HG03378 (cell line): ENCODE data around the gene DNAJB11.
A peak's percentile ranks its signal among the peaks of the same experiment; 100 is the strongest.
"Not testable (repeated sequence)": the region's sequence is repeated elsewhere in the genome, so short reads cannot be mapped to it uniquely, and the experiment has no call there.

Experiments
- ATAC-seq: cut with Tn5 transposase; IDR thresholded peaks from one replicate; pipeline ENCODE4 v1.9.1; 2021; ENCODE audit warnings: mild to moderate bottlenecking, moderate library complexity; ENCODE audit not compliant: unreplicated experiment

Gene DNAJB11

DNA sequence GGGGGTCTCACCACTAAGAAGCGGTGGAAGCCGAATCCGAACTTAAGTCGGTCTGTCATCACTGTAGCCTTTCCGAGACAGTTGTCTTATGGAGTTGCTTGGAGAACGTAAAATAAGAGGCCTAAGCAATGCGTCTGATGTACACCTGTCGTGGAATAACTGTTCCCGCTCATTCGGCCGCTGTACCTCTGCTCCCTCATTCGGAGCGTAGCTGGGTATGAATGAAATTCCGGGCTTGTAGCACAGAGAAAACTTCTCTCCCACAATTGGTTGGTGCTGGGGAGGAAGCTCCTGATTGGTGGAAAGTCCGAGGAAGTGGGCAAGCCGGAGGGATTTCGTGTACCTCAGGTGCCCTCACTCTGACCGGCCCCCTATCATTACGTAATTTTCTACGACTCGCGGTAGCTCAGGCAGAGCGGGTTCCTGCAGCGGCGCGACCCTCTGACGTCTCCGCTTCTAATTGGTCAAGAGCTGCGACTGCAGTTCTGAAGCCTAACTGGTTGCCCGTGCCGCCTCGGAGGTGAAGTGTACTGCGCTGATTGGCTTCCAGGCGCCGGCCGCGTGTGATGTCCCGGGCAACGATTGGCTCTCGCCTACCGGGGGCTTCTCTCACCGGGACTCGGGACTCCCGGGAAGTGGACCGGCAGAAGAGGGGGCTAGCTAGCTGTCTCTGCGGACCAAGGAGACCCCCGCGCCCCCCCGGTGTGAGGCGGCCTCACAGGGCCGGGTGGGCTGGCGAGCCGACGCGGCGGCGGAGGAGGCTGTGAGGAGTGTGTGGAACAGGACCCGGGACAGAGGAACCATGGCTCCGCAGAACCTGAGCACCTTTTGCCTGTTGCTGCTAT is at the start of gene DNAJB11:
TSS of gene DNAJB11 (plus strand) at position 625 of the 845 bp plus-strand sequence. CDS start at position 803, 178 bp downstream.
- peak; percentile 85 for ATAC-seq

DNA sequence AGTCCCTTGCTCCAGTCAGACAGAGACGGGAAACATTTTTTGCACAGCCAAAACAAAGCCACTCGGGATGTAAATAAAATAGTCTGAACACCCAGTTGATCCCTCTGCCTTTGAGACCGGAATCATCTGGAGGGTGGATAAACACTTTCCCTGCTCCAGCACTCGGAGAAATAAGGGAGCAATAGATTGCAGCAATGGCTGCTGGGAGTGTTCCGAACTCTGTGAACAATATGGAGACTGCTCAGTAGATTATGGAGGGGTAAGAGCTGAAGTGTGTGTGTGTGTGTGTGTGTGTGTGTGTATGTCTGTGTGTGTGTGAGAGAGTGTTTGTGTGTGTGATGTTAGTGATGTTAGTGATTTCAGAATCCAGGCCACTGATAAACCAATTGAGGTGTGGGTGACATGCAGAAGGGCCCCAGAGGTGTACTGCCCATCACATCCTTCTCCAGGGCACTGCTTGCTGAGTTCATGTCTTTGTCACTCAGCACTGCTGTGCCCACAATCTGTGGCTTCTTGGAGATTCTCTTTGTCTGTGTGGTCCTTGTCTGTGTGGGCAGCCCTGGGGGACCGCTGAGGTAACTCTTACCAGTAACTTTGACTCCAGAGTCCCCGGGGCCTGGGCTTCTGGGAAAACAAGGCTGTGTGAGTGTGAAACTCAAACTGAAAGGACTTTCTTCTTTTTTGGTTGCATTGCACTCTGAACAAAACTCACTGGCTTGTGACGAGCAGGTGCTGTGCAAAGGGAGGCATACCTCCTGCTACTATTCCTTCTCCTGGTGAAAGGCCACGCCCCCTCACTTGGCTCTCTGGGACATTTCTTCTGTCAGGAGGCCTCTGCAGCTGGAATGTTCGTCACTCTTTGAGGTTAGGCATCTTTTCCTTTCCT is 49.3 kb upstream of the DNAJB11 start:
- peak; percentile 54 for ATAC-seq

DNA sequence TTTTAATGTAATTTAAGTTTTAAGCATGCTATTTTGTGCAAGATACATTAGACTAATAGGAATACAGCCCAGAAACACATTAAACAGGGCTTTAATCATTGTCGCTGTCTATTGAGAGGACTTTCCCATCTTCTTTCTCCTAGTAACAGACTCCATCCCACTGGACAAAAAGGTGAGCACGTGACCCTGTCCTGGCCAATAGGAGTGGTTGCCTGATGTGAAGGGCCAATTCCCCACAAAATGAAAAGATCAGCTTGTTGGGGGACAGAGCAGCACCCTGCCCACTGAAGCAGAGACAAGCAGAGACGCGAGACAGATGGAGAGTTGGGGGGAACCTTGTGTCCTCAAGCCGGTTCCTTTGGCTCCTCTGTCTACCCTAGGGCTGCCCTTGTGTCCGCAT is 47.5 kb upstream of the DNAJB11 start:
- ATAC-seq: no peak

DNA sequence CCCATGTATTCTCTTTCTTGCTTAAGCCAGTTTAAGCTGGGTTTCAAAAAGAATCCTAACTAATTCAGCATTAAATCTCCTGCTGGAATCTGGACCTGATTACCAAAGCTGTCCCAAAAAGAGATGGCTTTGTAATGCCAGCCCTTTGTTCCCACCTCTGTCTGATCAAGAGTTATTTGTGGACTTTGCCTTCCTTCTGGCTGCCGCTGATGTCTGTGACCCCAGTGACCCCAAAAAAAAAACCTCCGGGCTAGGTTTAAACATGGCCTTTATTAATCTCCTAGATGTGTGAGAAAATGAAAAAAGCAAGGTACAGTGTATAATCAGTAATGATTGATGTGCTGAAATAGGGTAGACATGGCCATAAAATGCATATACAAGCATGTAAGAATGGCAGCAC is 47.1 kb upstream of the DNAJB11 start:
- ATAC-seq: no peak

DNA sequence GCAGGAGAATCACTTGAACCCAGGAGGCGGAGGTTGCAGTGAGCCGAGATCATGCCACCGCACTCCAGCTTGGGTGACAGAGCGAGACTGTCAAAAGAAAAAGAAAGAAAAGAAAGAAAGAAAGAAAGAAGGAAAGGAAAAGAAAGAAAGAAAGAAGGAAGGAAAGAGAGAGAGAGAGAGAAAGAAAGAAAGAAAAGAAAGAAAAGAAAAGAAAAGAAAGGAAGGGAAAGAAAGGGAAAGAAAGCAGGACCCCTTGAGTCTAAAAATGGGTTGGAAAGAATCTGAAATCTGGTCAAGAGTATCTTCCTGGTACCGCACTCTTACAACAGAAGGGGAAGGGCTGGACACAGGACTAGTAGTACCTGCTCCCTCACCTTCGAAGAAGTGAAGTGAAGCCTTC is 45.9 kb upstream of the DNAJB11 start:
- ATAC-seq: no peak

DNA sequence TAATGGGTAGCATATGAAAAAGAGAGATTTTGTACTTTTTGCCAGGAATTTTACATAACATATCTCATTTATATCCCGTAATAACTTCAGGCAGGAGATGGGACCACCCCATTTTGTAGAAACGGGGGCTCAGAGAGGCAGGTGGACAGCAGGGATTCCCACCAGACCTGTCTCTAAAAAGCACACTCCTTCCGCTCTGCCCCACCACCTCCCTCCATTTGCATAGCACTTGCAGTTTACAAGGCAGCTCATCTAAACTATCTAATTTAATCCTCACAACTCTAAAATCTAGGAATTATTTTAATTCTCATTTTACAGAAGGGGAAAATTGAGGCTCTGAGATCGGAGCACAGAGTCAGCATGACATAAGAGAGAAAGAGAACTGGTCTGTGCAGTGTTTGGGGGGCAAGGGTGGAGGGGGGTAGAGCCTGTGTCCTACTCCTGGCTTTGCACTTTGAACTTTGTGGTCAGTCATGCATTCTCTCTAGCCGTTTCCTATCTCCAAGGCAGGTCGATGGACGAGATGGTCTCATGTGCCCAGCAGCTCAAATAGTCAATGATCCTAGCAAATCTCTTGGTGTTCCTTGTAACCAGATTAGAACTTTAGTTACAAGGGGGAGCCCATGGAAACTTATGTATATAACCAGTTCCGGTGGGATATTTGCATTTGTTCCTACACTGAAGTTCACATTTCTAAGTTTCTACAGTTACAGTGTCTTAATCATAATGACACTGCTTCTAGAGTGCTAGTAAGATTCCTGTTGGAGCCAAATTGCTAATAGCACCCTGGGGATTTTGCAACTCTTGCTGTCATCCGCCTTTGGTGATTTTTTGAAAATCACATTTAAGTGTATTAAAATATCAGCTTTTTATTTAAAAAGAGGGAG is 44.9 kb upstream of the DNAJB11 start:
- peak; percentile 27 for ATAC-seq

DNA sequence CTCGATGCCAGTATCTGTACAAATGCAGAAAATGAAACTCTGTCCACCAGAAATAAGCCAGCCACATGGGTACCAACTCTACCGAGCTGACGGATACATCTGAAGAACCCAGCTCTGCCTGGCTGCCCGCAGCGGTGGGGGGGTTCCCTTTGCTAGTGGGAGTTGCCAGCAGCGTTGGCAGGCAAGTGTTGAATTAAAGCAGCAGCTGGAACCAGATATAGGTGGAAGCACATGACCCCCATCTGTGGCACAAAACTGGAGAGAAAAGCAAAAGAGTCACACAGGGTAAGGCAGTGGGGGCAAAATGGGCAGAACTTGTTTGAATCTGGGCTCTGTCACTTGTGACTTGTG is 44.3 kb upstream of the DNAJB11 start:
- peak; percentile 38 for ATAC-seq

DNA sequence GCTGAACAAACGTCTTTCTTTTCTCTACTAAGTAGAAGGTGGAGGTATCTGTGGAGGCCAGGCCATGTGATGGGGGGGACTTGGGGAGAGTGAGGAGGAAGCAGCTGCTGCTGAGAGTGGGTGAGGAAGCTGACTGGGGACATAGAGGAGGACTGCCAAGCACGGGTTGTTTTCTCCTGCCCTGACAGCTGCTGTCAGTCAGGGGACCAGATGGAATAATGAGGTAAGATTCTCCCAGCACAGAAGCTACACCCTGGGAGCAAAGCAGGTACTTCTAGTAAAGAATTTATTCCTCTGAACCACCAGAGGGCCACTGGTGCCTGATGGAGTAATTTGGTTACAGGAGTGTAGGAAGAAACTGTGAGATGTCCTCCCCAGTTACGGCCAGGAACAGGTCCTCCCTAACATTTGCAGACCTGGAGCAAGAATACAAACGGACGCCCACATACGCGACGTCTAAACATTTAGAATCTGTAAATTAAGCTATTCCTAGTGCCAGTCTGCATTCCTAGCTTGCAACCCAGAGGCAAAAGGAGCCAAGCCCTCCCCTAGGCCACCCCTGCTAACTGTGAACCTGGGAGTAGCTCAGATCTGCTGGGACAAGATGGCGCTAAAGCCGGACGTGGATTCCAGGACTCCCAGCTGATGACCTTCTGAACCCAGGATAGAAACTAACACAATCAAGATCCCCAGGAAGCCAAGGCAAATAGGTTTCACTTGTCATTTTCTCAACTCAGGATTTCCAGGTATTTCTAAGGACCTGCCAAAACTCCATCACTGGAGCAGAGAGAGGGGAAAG is 41.1 kb upstream of the DNAJB11 start:
- ATAC-seq: no peak

DNA sequence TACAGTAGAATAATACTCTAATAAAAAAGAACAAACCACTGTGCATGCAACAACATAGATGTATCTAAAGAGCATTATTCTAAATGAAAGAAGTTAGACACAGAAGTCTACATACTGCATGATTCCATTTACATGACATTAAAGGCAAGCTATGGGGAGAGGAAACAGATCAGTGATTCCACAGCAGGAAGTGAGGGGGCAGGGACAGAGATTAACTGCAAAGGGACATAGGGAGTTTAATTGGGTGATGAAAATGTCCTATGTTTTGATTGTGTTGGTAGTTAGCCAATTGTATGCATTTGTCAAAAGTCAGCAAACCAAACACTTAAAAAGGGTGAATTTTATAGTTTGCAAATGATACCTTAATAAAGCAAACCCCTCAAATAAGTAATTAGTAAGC is 40.1 kb upstream of the DNAJB11 start:
- no peak for ATAC-seq

DNA sequence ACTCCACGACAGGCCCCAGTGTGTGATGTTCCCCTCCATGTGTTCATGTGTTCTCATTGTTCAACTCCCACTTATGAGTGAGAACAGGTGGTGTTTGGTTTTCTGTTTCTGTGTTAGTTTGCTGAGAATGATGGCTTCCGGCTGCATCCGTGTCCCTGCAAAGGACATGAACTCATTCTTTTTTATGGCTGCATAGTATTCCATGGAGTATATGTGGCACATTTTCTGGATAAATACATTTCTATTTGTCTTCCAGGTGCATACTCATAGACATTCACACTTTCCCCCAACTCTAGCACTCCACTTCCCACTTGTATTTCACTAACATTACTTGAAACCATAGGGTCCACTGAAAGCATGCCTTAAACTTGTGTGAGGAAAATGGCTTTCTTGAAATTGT is 38.8 kb upstream of the DNAJB11 start:
- not testable (repeated sequence) for ATAC-seq

DNA sequence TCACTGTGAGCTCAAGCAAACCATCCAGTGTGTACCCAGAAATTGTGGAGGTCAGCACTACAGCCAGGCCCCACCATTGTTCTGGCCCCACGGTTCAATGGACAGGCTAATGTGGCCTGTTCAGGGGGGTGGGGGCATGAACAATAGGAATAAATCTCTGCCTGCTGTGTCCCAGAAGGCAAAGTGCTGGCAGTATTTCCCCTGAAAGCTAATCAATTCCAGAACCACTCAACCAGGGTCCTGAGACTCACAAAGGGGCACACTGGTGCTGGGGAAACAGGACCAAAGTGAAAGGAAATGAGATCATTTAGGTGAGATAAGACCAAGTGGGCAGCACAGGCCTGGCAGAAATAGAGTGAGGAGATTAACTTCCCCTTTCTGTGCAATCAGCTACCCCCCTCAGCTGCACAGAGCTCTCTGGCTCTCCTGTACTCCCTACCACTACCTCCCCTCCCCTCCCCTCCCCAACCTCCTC is 37.9 kb upstream of the DNAJB11 start:
- peak; percentile 52 for ATAC-seq

DNA sequence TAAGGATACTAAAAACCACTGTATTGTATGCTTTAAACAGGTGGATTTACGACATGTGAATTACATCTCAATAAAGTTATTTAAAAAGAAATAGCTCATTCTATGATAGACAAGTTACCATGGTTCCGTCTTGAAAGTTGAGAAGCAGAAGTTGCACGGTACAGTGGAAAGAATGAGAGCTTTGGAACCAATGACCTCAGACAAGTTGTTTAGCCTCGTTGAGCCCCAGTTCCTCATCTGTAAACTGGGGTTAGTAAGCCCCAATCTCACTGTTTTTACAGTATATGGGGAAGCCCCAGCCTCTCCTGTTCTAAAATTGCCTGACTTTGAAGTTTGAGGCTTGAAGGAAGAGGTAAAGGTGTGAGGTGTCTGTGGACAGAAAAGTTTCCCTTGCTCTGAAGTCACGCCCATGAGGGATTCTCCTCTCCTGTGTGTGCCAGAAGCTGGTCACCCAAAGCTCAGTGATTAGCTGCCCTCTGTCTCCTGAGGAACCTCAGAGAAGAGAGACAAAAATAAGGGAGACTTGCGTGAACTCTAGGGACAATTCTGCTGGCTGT is 36.3 kb upstream of the DNAJB11 start:
- peak; percentile 90 for ATAC-seq

DNA sequence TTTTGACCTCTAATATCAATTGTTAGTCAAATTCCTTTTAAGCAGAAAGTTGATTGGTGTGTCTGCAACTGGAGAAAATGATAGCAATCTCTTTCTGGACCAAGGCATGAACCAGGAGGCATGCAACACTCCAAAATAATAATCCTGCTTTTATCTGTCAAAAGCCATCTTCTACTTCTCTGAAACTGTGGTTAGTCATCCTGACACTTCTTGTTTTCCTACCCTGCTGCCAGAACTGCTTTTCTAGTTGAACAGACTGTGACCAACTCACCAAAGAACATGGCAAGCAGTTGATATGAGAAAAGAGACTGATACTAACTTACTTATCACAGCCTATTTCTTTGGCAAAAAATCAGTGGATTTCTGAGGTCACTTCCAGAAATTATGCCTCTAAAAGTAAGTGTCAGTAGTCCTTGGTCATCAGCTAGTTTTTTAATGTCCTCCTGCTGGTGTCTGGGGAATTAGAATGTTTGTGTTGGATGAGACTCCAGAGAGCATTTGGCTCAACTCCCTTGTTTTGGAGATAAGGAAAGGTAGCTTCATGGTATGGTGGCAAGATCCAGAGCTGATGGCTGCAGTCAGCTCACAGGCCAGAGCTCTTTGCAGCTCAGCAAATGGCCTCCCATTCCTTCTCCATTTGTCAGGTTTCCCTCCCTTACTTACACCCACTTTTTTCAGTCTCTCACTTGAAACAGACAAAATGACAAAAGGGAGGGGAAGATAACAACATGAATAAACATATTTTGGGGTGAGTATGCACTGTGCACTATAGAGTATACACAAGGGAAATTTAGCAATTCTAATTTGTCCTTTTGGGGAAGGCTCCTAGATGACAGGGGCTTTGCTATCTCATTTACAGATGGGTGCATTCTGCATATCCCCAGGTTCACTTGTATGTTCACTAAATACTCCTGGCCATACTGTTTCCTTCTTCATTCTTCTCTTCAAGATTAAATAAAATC is 33.4 kb upstream of the DNAJB11 start:
- ATAC-seq: no peak

DNA sequence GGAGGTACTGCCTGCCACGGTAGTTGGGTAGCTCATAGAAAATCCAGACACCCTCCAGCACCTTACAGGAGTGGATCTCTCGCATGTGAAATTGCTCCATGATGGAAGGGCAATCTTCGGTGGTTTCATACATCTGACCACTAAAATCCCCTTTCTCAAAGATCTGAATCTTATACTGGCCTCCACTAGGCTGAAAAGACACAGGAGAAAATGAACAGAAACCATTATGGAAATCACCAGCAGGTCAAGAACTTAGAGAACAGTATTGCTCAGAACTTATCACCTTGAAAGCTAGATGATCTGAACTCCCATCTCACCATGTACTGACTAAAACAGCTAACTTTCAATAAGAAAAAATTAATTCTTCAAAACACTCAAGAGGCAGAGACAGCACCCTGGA is 31.7 kb upstream of the DNAJB11 start:
- ATAC-seq: peak; percentile 19

DNA sequence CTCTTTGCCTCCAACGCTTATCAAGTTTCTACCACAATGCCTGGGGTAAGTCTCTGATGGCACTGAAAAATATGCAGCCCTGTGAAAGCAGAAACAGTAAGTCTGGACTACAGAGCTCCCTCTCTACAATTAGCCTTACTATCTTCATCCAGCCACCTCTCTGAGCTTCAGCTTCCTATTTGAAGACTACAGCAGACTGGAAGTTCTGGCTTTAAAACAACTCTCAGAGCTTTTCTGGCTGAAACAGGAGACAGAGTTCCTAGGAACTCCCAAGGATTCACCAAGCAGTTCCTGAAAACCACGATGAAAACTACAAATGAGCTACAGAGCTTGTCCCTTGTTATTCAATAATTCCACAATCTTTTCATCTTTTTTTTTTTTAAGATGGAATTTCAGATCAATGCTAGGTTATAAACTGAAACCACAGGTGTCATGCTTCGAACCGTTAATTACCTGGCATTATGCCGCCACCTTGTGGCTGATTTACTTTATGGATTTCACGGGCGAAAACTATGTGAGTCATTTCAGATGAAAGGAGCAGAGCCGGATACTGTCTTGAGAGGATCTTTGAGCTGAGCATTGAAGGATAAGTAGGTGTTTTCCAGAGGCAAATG is 30.2 kb upstream of the DNAJB11 start:
- peak; percentile 65 for ATAC-seq

DNA sequence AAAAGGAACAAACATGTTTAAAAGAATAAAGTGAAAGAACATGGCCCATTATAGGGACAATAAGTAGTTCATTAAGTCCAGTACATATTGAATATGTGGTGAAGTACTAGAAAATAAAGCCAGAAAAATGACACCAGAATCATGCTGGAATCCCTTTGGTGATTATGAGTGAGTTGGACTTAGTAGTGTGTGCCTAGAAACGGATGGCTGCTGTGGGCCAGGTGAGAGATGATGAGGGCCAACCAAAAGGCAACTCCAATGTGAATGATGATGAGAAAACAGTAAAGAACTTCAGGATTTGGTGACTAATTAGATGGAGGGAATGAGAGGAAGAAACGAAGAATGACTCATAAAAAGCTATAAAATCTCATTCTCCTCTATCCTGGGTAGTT is 29.7 kb upstream of the DNAJB11 start:
- ATAC-seq: no peak

DNA sequence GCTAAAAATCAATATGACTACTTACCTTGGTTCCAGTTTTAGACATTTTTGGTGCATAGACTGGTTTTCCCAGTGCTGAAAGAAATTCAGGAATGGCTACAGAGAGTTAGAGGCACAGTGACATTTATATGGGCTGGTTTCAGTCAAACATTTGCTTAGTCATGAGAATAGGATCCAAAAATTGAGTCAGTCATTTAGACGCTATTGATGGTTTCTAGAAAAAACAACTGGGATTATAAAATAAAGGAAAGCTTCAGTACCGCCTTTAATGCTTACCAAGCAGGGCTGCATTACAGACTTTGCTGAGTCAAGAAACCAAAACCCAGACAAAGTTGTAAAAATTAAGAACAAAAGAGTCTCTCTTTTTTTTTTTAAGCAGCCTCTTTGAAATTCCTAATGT is 26.2 kb upstream of the DNAJB11 start, which contains the start of gene CRYGS:
TSS of gene CRYGS (minus strand) at position 100 of the 400 bp plus-strand sequence. CDS start at position 46, 54 bp downstream.
- no peak for ATAC-seq

DNA sequence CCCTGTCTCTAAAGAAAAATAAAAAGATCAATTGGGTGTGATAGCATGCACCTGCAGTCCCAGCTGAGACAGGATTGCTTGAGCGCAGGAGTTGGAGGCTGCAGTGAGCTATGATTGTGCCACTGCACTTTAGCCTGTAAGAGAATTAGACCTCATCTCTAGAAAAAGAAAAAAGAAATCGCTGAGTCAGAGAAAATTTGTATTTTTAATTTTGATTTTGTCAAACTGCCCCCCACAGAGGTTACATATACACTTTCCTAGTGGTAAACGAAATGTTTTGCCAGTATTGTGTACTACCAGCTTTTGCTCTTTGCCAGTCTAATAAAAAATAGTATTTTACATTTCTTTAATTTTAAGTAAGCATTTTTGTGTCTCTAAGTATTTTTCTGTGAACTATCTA is 21.0 kb upstream of the DNAJB11 start:
- ATAC-seq: no peak
